Prostate gland (tissue), 2 donors: Measurements from ENCODE around the gene DDX31. TPM values are rescaled to one million over a fixed set of nuclear protein-coding genes. Genes with fewer than 3 reads are reported as not detected.
A peak's percentile ranks its signal among the peaks of the same experiment; 100 is the strongest.
"Not testable (repeated sequence)": the region's sequence is repeated elsewhere in the genome, so short reads cannot be mapped to it uniquely, and the experiment has no call there.

Experiments
- DNase-seq: peaks from one replicate; pipeline ENCODE4 v3.0.0-alpha.2; 2019; ENCODE audit warnings: low spot score
- H3K27ac ChIP-seq, 2 donors: fragments of 200-600 bp; sonication (generic); 2 replicates each; pipeline ENCODE4 v1.5.1; 2017 to 2019
- H3K27me3 ChIP-seq: fragments of 200-600 bp; sonication (generic); replicated peaks from 2 replicates; pipeline ENCODE4 v1.5.1; 2019; ENCODE audit not compliant: insufficient read depth
- H3K36me3 ChIP-seq, 2 donors: fragments of 200-600 bp; sonication (generic); 1 replicate in 1 of 2; 2 replicates in 1 of 2; pipeline versions ENCODE4 v1.5.1 to v1.8.1; 2017 to 2019
- H3K4me1 ChIP-seq: fragments of 200-600 bp; sonication (generic); replicated peaks from 2 replicates; pipeline ENCODE4 v1.5.1; 2019
- H3K4me3 ChIP-seq, 2 donors: fragments of 200-600 bp; sonication (generic); 2 replicates each; pipeline ENCODE4 v1.5.1; 2017 to 2019
- H3K9me3 ChIP-seq: fragments of 200-600 bp; sonication (generic); 2 replicates; pipeline ENCODE4 v1.5.1; 2017
- POLR2A ChIP-seq: fragments of 450-650 bp; IDR thresholded peaks from one replicate; pipeline ENCODE4 v1.6.1; 2016; ENCODE audit warnings: antibody characterized with exemption, mild to moderate bottlenecking
- POLR2AphosphoS5 ChIP-seq: sonication (generic); formaldehyde crosslinking; IDR thresholded peaks from one replicate; pipeline ENCODE4 v1.6.1; 2017; ENCODE audit warnings: antibody characterized with exemption
- WGBS: methylation state at CpG from one replicate; pipeline ENCODE4 v1.1.5; 2018; 5-methylcytosine and 5-hydroxymethylcytosine counted together
- intact Hi-C: fragments of 100-400 bp; cut with DNase I; formaldehyde crosslinking; loops from one replicate; pipeline ENCODE4 v1.14.2; 2022
- total RNA-seq, 2 donors: library from RNA; depleted of rRNA; stranded (reverse); fragments of >200 nt; gene quantifications; one replicate each; pipeline ENCODE4 v1.1.0, GENCODE V29; 2016
- TF ChIP-seq, protein P1 (sequence below), 4 experiments: fragments of 200-600 bp in 2 of 4; fragments of 450-650 bp in 2 of 4; sonication (generic) in 2 of 4; IDR thresholded peaks; 1 replicate in 3 of 4; 2 replicates in 1 of 4; pipeline ENCODE4 v1.5.1; 2016 to 2019; ENCODE audit warnings: antibody characterized with exemption in 4 of 4, mild to moderate bottlenecking in 2 of 4, moderate library complexity in 2 of 4

Gene DDX31
- 10 to 100 TPM; 19.0 to 22.2 TPM for total RNA-seq

DNA sequence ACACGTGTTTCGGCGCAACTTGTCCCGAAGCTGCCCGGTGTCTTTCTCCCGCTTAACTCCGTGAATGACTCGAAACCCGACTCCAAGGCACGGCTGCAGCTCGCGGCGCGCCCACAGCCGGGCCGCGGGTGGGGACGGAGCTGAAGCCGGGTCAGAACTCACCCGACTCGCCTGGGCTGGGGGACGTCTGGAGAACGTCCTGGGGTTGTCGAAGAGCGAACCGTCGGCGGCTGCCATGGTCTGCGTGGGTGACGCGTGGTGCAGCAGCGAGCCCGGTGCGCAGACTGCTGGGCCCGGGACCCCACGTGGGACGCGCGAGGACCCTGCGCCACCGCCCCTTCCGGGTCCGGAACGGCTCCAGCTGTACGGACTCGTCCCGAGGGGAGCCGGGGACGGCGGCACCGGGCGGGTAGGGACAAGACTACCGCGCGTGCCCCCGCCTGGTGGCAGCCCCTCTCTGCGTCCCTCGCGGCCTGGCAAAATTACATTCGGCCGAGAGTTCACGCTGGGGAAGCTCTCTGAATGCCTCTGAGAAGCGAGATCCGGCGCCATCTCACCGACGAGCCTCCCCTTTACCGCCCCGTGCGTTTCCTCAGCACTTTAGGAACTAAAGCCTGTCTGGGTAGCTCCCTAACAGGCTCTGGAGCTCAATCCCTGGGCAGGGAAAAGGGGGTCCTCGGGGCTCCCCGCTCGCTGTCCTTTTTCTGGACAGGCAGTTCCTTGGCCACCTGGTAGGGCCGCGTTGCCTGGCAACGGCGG lies at the start of gene DDX31:
DDX31 (minus strand) TSS at position 286 of the 759 bp plus-strand sequence; CDS start at position 237, 49 bp downstream.
- Histone ChIP-seq H3K27ac (peak within 1 kb of the TSS; percentile 95 to 96), H3K9me3 (no peaks in the 10 kb centered on the region), H3K4me1 (peaks cover 7% of the 10 kb centered on the region), H3K27me3 (no peaks in the 10 kb centered on the region), H3K4me3 (peak within 1 kb of the TSS; percentile 96 to 99), H3K36me3 (no peaks in the 10 kb centered on the region)
- under 1% methylated on average over 40 of the region's 77 CpGs for WGBS
- TF ChIP-seq, protein P1, sequence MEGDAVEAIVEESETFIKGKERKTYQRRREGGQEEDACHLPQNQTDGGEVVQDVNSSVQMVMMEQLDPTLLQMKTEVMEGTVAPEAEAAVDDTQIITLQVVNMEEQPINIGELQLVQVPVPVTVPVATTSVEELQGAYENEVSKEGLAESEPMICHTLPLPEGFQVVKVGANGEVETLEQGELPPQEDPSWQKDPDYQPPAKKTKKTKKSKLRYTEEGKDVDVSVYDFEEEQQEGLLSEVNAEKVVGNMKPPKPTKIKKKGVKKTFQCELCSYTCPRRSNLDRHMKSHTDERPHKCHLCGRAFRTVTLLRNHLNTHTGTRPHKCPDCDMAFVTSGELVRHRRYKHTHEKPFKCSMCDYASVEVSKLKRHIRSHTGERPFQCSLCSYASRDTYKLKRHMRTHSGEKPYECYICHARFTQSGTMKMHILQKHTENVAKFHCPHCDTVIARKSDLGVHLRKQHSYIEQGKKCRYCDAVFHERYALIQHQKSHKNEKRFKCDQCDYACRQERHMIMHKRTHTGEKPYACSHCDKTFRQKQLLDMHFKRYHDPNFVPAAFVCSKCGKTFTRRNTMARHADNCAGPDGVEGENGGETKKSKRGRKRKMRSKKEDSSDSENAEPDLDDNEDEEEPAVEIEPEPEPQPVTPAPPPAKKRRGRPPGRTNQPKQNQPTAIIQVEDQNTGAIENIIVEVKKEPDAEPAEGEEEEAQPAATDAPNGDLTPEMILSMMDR (IDR thresholded peaks at IDR 0.05), result peak in 1 of 4 experiments; percentile 32
- TF ChIP-seq POLR2A, result no peak
- TF ChIP-seq POLR2AphosphoS5, result peak; percentile 67
- DNase-seq, result peak; percentile 77
- intact Hi-C loops, result loop anchor here (5.0 to 10.0 kb wide), 2 partner anchors 127 to 205 kb away; partner anchors contain the start of genes AK8 and SPACA9

DNA sequence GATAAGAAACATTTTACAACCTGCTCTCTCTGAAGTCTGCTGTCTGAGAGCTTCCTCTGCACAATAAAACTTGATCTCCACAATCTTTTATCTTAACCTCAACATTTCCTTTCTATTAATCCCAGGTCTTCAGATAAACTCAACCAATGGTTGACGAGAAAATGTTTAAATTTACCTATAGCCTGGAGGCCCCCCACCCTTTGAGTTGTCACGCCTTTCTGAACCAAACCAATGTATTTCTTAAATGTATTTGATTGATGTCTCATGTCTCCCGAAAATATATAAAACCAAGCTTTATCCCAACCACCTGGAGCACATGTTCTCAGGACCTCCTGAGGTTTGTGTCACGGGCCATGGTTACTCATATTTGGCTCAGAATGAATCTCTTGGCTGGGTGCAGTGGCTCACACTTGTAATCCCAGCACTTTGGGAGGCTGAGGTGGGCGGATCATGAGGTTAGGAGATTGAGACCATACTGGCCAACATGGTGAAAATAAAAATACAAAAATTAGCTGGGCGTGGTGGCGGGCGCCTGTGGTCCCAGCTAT lies 48.7 kb upstream of the DDX31 start:
- H3K27me3 ChIP-seq, H3K27ac ChIP-seq, H3K36me3 ChIP-seq, DNase-seq, intact Hi-C loops, H3K4me1 ChIP-seq, H3K9me3 ChIP-seq, H3K4me3 ChIP-seq: not testable (repeated sequence)
- 57% methylated on average over 8 of the region's 8 CpGs for WGBS

DNA sequence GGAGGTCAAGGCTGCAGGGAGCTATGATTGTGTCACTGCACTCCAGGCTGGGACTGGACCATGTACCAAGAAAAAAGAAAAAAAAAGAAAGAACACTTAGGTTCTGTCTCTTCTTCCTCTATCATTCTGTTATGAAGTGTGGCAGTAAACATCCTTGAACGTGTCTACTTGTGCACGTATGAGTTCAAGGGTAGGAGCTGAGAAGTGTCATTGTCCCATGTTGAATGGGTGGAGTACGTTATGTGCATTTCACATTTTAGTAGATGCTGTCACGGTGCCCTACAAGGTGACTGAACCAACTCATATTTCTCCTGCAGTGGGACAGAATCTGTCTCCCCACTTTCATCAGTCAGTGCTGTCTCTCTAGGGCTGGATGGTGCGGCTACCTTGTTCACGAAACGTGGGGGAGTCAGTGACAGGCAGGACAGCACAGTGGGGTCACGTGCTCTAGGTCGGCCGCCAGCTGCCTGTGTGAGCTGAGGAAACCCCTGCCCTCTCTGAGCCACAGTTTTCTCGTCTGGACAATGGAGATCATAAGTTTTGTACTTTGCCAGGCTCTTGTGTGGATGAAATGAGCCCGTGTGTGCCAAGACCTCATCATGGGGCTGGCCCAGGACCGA lies 47.7 kb upstream of the DDX31 start:
- no peak for DNase-seq
- H3K4me1 ChIP-seq, result no peaks in the 10 kb centered on the region
- no peaks in the 10 kb centered on the region for H3K9me3 ChIP-seq
- WGBS, result 51% methylated on average over 13 of the region's 13 CpGs
- intact Hi-C loops, result no loop called here
- no peak overlapping the region for H3K27ac ChIP-seq
- TF ChIP-seq POLR2A (no peak), POLR2AphosphoS5 (no peak)
- TF ChIP-seq, protein P1 (IDR thresholded peaks at IDR 0.05), result no peak
- H3K4me3 ChIP-seq, result no peak overlapping the region
- H3K36me3 ChIP-seq, result no peaks in the 10 kb centered on the region
- H3K27me3 ChIP-seq, result peaks cover 3% of the 10 kb centered on the region

- DNase-seq, result no peak
- intact Hi-C loops, result no loop called here
- Histone ChIP-seq H3K4me3 (no peak overlapping the region), H3K36me3 (no peaks in the 10 kb centered on the region), H3K27ac (no peak overlapping the region), H3K4me1 (no peaks in the 10 kb centered on the region), H3K27me3 (no peaks in the 10 kb centered on the region), H3K9me3 (no peaks in the 10 kb centered on the region)
- 90% methylated on average over 4 of the region's 4 CpGs for WGBS
- TF ChIP-seq POLR2A (no peak), POLR2AphosphoS5 (no peak)
- TF ChIP-seq, protein P1 (IDR thresholded peaks at IDR 0.05), result no peak
Observed at GRCh38 chr9:132716007-132716406, 46.2 kb upstream of the DDX31 start.

GRCh38 chr9:132712753-132713152 lies 43.0 kb upstream of the DDX31 start:
- TF ChIP-seq POLR2AphosphoS5, result no peak
- no peak for TF ChIP-seq POLR2A
- H3K36me3 ChIP-seq, result no peaks in the 10 kb centered on the region
- H3K27me3 ChIP-seq, result no peaks in the 10 kb centered on the region
- intact Hi-C loops, result no loop called here
- no peaks in the 10 kb centered on the region for H3K4me1 ChIP-seq
- H3K27ac ChIP-seq, result no peak overlapping the region
- H3K4me3 ChIP-seq, result no peak overlapping the region
- no peak for DNase-seq
- no peaks in the 10 kb centered on the region for H3K9me3 ChIP-seq
- 80% methylated on average over 5 of the region's 5 CpGs for WGBS
